ENCODE measurements around the gene FIG4. TPM values are rescaled to one million over a fixed set of nuclear protein-coding genes. Genes with fewer than 3 reads are reported as not detected.
"Not testable (repeated sequence)": the region's sequence is repeated elsewhere in the genome, so short reads cannot be mapped to it uniquely, and the experiment has no call there.

Gene FIG4
- total RNA-seq, 1 donor from 2014 or later = 13.5 TPM

DNA sequence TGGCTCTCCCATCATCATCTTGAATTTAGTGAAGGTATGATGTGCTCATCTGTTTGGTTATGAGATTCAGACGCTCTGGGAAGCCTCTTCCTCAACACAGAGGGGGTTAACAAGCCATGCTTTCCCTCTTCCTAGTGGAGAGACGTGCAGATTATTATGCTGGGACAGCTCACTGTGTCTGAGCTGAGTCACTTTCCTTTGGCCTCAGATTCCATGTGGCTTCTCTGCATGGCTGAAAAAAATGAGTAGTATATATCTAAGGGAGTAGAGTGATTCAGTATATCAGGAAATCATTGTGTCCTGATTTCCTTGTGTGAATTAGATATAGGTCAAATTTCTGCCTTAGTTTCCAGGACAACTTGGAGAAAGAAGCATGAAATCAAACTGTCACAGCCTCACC is 52.6 kb downstream of the FIG4 start:
- no peak overlapping the region for H3K4me3 Mint-ChIP-seq (ENCODE audit: unreplicated experiment)
- H3K36me3 Mint-ChIP-seq (ENCODE audit: unreplicated experiment) = peaks cover 15% of the 10 kb centered on the region
- no peaks in the 10 kb centered on the region for H3K27me3 Mint-ChIP-seq (ENCODE audit: unreplicated experiment)
- DNase-seq (ENCODE audit: extremely low spot score, unreplicated experiment) = no peak
- no peaks in the 10 kb centered on the region for H3K9me3 Mint-ChIP-seq (ENCODE audit: unreplicated experiment)
- TF ChIP-seq CTCF (IDR thresholded peaks at IDR 0.05) = no peak
- peaks cover 12% of the 10 kb centered on the region for H3K4me1 Mint-ChIP-seq (ENCODE audit: unreplicated experiment)
- no peak overlapping the region for H3K27ac Mint-ChIP-seq (ENCODE audit: unreplicated experiment)

GRCh38 chr6:109744779-109745178 is 53.7 kb downstream of the FIG4 start:
- peaks cover 12% of the 10 kb centered on the region for H3K36me3 Mint-ChIP-seq (ENCODE audit: unreplicated experiment)
- DNase-seq (ENCODE audit: extremely low spot score, unreplicated experiment); H3K27me3 Mint-ChIP-seq (ENCODE audit: unreplicated experiment); H3K4me3 Mint-ChIP-seq (ENCODE audit: unreplicated experiment); H3K9me3 Mint-ChIP-seq (ENCODE audit: unreplicated experiment); H3K4me1 Mint-ChIP-seq (ENCODE audit: unreplicated experiment); H3K27ac Mint-ChIP-seq (ENCODE audit: unreplicated experiment): not testable (repeated sequence)

GRCh38 chr6:109747221-109747620 is 56.1 kb downstream of the FIG4 start:
- H3K27me3 Mint-ChIP-seq (ENCODE audit: unreplicated experiment) = no peaks in the 10 kb centered on the region

DNA sequence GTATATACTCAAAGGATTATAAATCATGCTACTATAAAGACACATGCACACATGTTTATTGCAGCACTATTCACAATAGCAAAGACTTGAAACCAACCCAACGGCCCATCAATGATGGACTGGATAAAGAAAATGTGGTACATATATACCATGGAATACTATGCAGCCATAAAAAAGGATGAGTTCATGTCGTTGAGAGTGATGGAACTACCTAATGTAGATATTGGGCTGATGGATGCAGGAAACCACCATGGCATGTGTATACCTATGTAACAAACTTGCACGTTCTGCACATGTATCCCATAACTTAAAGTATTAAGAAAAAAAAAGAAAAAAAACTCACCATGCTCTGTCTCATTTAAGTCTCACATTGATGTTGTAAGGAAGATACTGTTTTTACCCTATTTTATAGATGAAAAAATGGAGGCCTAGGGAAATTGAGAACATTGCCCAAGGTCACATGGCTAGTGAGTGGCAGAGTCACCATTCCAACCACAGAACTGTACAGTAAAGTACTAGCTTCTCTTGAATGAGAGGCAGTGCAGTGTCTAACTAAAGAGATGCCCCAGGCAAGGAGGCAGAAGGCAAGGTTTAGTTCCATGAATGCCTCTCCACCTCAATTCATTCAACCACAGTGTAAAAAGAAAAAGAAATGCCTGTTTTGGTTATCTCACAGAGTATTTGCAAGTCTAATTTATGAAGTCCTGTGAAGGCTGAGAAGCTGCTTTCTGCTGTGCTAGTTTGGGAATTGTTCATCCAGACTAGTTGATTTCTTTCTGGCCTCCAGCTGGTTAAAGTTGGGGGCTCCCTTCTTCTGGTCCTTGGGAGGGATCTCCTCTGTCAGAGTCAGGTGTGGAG is 68.2 kb downstream of the FIG4 start:
- DNase-seq (ENCODE audit: extremely low spot score, unreplicated experiment) = no peak
- no peak overlapping the region for H3K4me3 Mint-ChIP-seq (ENCODE audit: unreplicated experiment)
- H3K36me3 Mint-ChIP-seq (ENCODE audit: unreplicated experiment) = peaks cover 22% of the 10 kb centered on the region
- H3K4me1 Mint-ChIP-seq (ENCODE audit: unreplicated experiment) = peaks cover 2% of the 10 kb centered on the region
- H3K27me3 Mint-ChIP-seq (ENCODE audit: unreplicated experiment) = no peaks in the 10 kb centered on the region
- H3K27ac Mint-ChIP-seq (ENCODE audit: unreplicated experiment) = no peak overlapping the region
- H3K9me3 Mint-ChIP-seq (ENCODE audit: unreplicated experiment) = peaks cover 13% of the 10 kb centered on the region
- TF ChIP-seq CTCF (IDR thresholded peaks at IDR 0.05) = no peak

More at GRCh38 chr6:109747221-109747620, 56.1 kb downstream of the FIG4 start:
- H3K36me3 Mint-ChIP-seq (ENCODE audit: unreplicated experiment) = peaks cover 9% of the 10 kb centered on the region
- no peak for DNase-seq (ENCODE audit: extremely low spot score, unreplicated experiment)
- no peak for TF ChIP-seq CTCF (IDR thresholded peaks at IDR 0.05)
- no peaks in the 10 kb centered on the region for H3K9me3 Mint-ChIP-seq (ENCODE audit: unreplicated experiment)
- peaks cover 8% of the 10 kb centered on the region for H3K4me1 Mint-ChIP-seq (ENCODE audit: unreplicated experiment)
- H3K4me3 Mint-ChIP-seq (ENCODE audit: unreplicated experiment) = no peak overlapping the region
- H3K27ac Mint-ChIP-seq (ENCODE audit: unreplicated experiment) = no peak overlapping the region

GRCh38 chr6:109760208-109760607 is 69.1 kb downstream of the FIG4 start:
- no peak overlapping the region for H3K27ac Mint-ChIP-seq (ENCODE audit: unreplicated experiment)

More at GRCh38 chr6:109760208-109760607, 69.1 kb downstream of the FIG4 start:
- Mint-ChIP-seq H3K4me3 (ENCODE audit: unreplicated experiment) (no peak overlapping the region), H3K36me3 (ENCODE audit: unreplicated experiment) (peaks cover 19% of the 10 kb centered on the region), H3K27me3 (ENCODE audit: unreplicated experiment) (no peaks in the 10 kb centered on the region), H3K9me3 (ENCODE audit: unreplicated experiment) (peaks cover 13% of the 10 kb centered on the region), H3K4me1 (ENCODE audit: unreplicated experiment) (peaks cover 2% of the 10 kb centered on the region)
- TF ChIP-seq CTCF (IDR thresholded peaks at IDR 0.05) = no peak
- no peak for DNase-seq (ENCODE audit: extremely low spot score, unreplicated experiment)
